HepG2 (cell line): ENCODE results near the gene LYSET. TPM values are rescaled to one million over a fixed set of nuclear protein-coding genes. Genes with fewer than 3 reads are reported as not detected.

Source experiments
- DR1 ChIP-seq: sonication (generic); formaldehyde crosslinking; IDR thresholded peaks from 2 replicates; pipeline ENCODE4 v1.8.0; 2021; ENCODE audit warnings: mild to moderate bottlenecking, missing genetic modification reagents, inconsistent platforms
- ELF4 ChIP-seq: sonication (generic); formaldehyde crosslinking; IDR thresholded peaks from 2 replicates; pipeline ENCODE4 v1.5.0; 2020; ENCODE audit warnings: missing genetic modification reagents, mild to moderate bottlenecking, moderate library complexity, borderline replicate concordance
- FOXO1 ChIP-seq: sonication (generic); formaldehyde crosslinking; IDR thresholded peaks from 2 replicates; pipeline ENCODE4 v1.4.0; 2020; ENCODE audit warnings: missing genetic modification reagents
- MNT ChIP-seq: fragments of 450-650 bp; IDR thresholded peaks from 2 replicates; pipeline ENCODE4 v1.6.1; 2016
- PCBP2 ChIP-seq: fragments of 200-400 bp; formaldehyde crosslinking; optimal IDR thresholded peaks from 2 replicates; pipeline ENCODE3; 2018; ENCODE audit warnings: low read length, low read depth; ENCODE audit not compliant: poor library complexity, severe bottlenecking
- REPIN1 ChIP-seq: sonication (generic); formaldehyde crosslinking; IDR thresholded peaks from 2 replicates; pipeline ENCODE4 v1.8.0; 2022; ENCODE audit warnings: missing genetic modification reagents, low read depth, mild to moderate bottlenecking, borderline replicate concordance
- SIN3B ChIP-seq: fragments of 150-350 bp; IDR thresholded peaks from 2 replicates; pipeline ENCODE4 v1.6.1; 2014; ENCODE audit warnings: low read length
- SP140L ChIP-seq: sonication (generic); formaldehyde crosslinking; IDR thresholded peaks from 2 replicates; pipeline ENCODE4 v1.4.0; 2020; ENCODE audit warnings: missing genetic modification reagents, borderline replicate concordance
- ZNF136 ChIP-seq: sonication (generic); formaldehyde crosslinking; IDR thresholded peaks from 2 replicates; pipeline ENCODE4 v1.8.1; 2022; ENCODE audit warnings: low read depth, mild to moderate bottlenecking, moderate library complexity, missing genetic modification reagents
- ZNF546 ChIP-seq: sonication (generic); formaldehyde crosslinking; conservative IDR thresholded peaks from 2 replicates; pipeline ENCODE4 v1.8.1; 2023; ENCODE audit warnings: mild to moderate bottlenecking, missing genetic modification reagents
- ZNF777 ChIP-seq: sonication (generic); formaldehyde crosslinking; IDR thresholded peaks from 2 replicates; pipeline ENCODE4 v1.4.0; 2020; ENCODE audit warnings: missing genetic modification reagents
- ZSCAN22 ChIP-seq: sonication (generic); formaldehyde crosslinking; IDR thresholded peaks from 2 replicates; pipeline ENCODE4 v1.4.0; 2020; ENCODE audit warnings: mild to moderate bottlenecking, missing genetic modification reagents
- polyA plus RNA-seq, 8 experiments: library from polyadenylated mRNA; depleted of rRNA in 3 of 8; stranded (reverse) in 7 of 8; unstranded in 1 of 8; fragments of >200 nt; fragmentation: Illumina TruSeq in 4 of 8; extraction: Trizol in 4 of 8; gene quantifications; 2 replicates each; pipeline versions ENCODE4 v1.2.1 to v1.2.3, GENCODE V29; 2011 to 2016; ENCODE audit warnings: low read depth in 4 of 8, missing spikeins in 1 of 8, mixed read lengths in 1 of 8; ENCODE audit not compliant: insufficient read depth in 1 of 8
- total RNA-seq, 5 experiments: library from RNA; depleted of rRNA; stranded (reverse); fragments of >200 nt; fragmentation: Illumina TruSeq; extraction: Trizol; gene quantifications; 2 replicates each; pipeline ENCODE4 v1.2.3, GENCODE V29; 2016; ENCODE audit warnings: low read depth in 1 of 5
- TF ChIP-seq, protein P1 (sequence below): sonication (generic); formaldehyde crosslinking; IDR thresholded peaks from 2 replicates; pipeline ENCODE4 v1.5.0; 2020; ENCODE audit warnings: mild to moderate bottlenecking, missing genetic modification reagents, borderline replicate concordance
- TF ChIP-seq, protein P2 (sequence below): IDR thresholded peaks from 2 replicates; pipeline ENCODE4 v1.6.1; 2016; ENCODE audit warnings: missing compliant biosample characterization, missing genetic modification reagents, borderline replicate concordance
- TF ChIP-seq, protein P3 (sequence below): sonication (generic); formaldehyde crosslinking; IDR thresholded peaks from 2 replicates; pipeline ENCODE4 v1.4.0; 2020; ENCODE audit warnings: mild to moderate bottlenecking, missing genetic modification reagents
- TF ChIP-seq, protein P4 (sequence below): sonication (generic); formaldehyde crosslinking; IDR thresholded peaks from 2 replicates; pipeline ENCODE4 v1.8.0; 2022; ENCODE audit warnings: mild to moderate bottlenecking, missing genetic modification reagents

Gene LYSET
- total and polyA plus RNA-seq, 2 of the 13 experiments (the other 11 are each of a cell fraction or from before 2014, with no cell fraction given) = 19.1 to 36.6 TPM

DNA sequence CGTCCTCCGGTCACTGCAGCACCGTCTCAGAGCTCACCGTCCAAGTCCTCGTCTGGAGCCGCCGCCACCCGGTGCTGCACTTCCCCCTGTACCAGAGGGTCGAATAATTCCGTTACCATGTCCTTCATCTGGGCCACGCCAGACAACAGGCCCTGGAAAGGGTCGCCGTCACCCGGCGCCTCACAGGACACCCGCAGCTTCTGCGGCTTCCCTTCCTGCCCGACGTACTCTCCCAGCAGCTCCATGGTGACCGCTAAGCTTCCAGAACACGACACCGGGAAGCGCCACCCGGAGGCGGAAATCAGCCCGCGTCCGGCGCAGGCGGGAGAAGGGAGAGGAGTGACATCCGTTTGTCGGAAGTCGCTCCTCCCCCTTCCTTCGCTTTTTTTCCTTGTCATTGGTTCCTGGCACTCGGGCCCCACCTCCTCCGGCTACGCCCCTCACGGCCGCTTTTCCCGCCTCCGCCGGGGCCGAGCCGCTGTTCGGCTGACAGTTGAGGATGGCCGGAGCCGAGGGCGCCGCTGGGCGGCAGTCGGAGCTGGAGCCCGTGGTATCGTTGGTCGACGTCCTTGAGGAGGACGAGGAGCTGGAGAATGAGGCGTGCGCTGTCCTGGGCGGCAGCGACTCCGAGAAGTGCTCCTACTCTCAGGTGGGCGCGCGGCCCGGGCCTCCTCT is 21.8 kb downstream of the LYSET start, which contains the start of the genes GON7 and UBR7 (continued):
- TF ChIP-seq, protein P1, sequence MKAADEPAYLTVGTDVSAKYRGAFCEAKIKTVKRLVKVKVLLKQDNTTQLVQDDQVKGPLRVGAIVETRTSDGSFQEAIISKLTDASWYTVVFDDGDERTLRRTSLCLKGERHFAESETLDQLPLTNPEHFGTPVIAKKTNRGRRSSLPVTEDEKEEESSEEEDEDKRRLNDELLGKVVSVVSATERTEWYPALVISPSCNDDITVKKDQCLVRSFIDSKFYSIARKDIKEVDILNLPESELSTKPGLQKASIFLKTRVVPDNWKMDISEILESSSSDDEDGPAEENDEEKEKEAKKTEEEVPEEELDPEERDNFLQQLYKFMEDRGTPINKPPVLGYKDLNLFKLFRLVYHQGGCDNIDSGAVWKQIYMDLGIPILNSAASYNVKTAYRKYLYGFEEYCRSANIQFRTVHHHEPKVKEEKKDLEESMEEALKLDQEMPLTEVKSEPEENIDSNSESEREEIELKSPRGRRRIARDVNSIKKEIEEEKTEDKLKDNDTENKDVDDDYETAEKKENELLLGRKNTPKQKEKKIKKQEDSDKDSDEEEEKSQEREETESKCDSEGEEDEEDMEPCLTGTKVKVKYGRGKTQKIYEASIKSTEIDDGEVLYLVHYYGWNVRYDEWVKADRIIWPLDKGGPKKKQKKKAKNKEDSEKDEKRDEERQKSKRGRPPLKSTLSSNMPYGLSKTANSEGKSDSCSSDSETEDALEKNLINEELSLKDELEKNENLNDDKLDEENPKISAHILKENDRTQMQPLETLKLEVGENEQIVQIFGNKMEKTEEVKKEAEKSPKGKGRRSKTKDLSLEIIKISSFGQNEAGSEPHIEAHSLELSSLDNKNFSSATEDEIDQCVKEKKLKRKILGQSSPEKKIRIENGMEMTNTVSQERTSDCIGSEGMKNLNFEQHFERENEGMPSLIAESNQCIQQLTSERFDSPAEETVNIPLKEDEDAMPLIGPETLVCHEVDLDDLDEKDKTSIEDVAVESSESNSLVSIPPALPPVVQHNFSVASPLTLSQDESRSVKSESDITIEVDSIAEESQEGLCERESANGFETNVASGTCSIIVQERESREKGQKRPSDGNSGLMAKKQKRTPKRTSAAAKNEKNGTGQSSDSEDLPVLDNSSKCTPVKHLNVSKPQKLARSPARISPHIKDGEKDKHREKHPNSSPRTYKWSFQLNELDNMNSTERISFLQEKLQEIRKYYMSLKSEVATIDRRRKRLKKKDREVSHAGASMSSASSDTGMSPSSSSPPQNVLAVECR (CRISPR knock-in tag) = peak; percentile 97
- peak; percentile 100 for TF ChIP-seq ZNF777 (CRISPR knock-in tag)
- TF ChIP-seq SIN3B = peak; percentile 53
- TF ChIP-seq DR1 (CRISPR knock-in tag) = peak; percentile 81
- 0 out of 2 replicates have a peak, but pooled peaks have one; percentile 52 for TF ChIP-seq ZSCAN22 (CRISPR knock-in tag)
- no peak for TF ChIP-seq PCBP2
- TF ChIP-seq, protein P2, sequence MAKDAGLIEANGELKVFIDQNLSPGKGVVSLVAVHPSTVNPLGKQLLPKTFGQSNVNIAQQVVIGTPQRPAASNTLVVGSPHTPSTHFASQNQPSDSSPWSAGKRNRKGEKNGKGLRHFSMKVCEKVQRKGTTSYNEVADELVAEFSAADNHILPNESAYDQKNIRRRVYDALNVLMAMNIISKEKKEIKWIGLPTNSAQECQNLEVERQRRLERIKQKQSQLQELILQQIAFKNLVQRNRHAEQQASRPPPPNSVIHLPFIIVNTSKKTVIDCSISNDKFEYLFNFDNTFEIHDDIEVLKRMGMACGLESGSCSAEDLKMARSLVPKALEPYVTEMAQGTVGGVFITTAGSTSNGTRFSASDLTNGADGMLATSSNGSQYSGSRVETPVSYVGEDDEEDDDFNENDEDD = peak; percentile 98
- TF ChIP-seq ZNF546 = no peak; the same call in 1 of the 2 replicates
- peak; percentile 78 for TF ChIP-seq REPIN1 (CRISPR knock-in tag)
- TF ChIP-seq, protein P3, sequence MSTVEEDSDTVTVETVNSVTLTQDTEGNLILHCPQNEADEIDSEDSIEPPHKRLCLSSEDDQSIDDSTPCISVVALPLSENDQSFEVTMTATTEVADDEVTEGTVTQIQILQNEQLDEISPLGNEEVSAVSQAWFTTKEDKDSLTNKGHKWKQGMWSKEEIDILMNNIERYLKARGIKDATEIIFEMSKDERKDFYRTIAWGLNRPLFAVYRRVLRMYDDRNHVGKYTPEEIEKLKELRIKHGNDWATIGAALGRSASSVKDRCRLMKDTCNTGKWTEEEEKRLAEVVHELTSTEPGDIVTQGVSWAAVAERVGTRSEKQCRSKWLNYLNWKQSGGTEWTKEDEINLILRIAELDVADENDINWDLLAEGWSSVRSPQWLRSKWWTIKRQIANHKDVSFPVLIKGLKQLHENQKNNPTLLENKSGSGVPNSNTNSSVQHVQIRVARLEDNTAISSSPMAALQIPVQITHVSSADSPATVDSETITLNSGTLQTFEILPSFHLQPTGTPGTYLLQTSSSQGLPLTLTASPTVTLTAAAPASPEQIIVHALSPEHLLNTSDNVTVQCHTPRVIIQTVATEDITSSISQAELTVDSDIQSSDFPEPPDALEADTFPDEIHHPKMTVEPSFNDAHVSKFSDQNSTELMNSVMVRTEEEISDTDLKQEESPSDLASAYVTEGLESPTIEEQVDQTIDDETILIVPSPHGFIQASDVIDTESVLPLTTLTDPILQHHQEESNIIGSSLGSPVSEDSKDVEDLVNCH (CRISPR knock-in tag) = 0 out of 2 replicates have a peak, but pooled peaks have one; percentile 58
- no peak; the same call in none of the 2 replicates for TF ChIP-seq MNT
- peak; percentile 14; the same call in 1 of the 2 replicates for TF ChIP-seq FOXO1 (CRISPR knock-in tag)
- peak; percentile 44; the same call in 1 of the 2 replicates for TF ChIP-seq SP140L (CRISPR knock-in tag)
- 0 out of 2 replicates have a peak, but pooled peaks have one; percentile 77 for TF ChIP-seq ZNF136
- TF ChIP-seq, protein P4, sequence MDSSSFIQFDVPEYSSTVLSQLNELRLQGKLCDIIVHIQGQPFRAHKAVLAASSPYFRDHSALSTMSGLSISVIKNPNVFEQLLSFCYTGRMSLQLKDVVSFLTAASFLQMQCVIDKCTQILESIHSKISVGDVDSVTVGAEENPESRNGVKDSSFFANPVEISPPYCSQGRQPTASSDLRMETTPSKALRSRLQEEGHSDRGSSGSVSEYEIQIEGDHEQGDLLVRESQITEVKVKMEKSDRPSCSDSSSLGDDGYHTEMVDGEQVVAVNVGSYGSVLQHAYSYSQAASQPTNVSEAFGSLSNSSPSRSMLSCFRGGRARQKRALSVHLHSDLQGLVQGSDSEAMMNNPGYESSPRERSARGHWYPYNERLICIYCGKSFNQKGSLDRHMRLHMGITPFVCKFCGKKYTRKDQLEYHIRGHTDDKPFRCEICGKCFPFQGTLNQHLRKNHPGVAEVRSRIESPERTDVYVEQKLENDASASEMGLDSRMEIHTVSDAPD (CRISPR knock-in tag) = no peak
- peak; percentile 87 for TF ChIP-seq ELF4 (CRISPR knock-in tag)
